Prostate gland (tissue), 2 donors: ENCODE data around the gene TMEM256. TPM values are rescaled to one million over a fixed set of nuclear protein-coding genes. Genes with fewer than 3 reads are reported as not detected.

ENCODE experiments used
- DNase-seq: peaks from one replicate; pipeline ENCODE4 v3.0.0-alpha.2; 2019; ENCODE audit warnings: low spot score
- H3K27ac ChIP-seq, 2 donors: fragments of 200-600 bp; sonication (generic); 2 replicates each; pipeline ENCODE4 v1.5.1; 2017 to 2019
- H3K27me3 ChIP-seq: fragments of 200-600 bp; sonication (generic); replicated peaks from 2 replicates; pipeline ENCODE4 v1.5.1; 2019; ENCODE audit not compliant: insufficient read depth
- H3K36me3 ChIP-seq, 2 donors: fragments of 200-600 bp; sonication (generic); 1 replicate in 1 of 2; 2 replicates in 1 of 2; pipeline versions ENCODE4 v1.5.1 to v1.8.1; 2017 to 2019
- H3K4me1 ChIP-seq: fragments of 200-600 bp; sonication (generic); replicated peaks from 2 replicates; pipeline ENCODE4 v1.5.1; 2019
- H3K4me3 ChIP-seq, 2 donors: fragments of 200-600 bp; sonication (generic); 2 replicates each; pipeline ENCODE4 v1.5.1; 2017 to 2019
- H3K9me3 ChIP-seq: fragments of 200-600 bp; sonication (generic); 2 replicates; pipeline ENCODE4 v1.5.1; 2017
- CTCF ChIP-seq, 4 experiments: fragments of 200-600 bp in 2 of 4; fragments of 450-650 bp in 2 of 4; sonication (generic) in 2 of 4; IDR thresholded peaks; 1 replicate in 3 of 4; 2 replicates in 1 of 4; pipeline ENCODE4 v1.5.1; 2016 to 2019; ENCODE audit warnings: antibody characterized with exemption in 4 of 4, mild to moderate bottlenecking in 2 of 4, moderate library complexity in 2 of 4
- POLR2A ChIP-seq: fragments of 450-650 bp; IDR thresholded peaks from one replicate; pipeline ENCODE4 v1.6.1; 2016; ENCODE audit warnings: antibody characterized with exemption, mild to moderate bottlenecking
- POLR2AphosphoS5 ChIP-seq: sonication (generic); formaldehyde crosslinking; IDR thresholded peaks from one replicate; pipeline ENCODE4 v1.6.1; 2017; ENCODE audit warnings: antibody characterized with exemption
- WGBS: methylation state at CpG from one replicate; pipeline ENCODE4 v1.1.5; 2018; 5-methylcytosine and 5-hydroxymethylcytosine counted together
- intact Hi-C: fragments of 100-400 bp; cut with DNase I; formaldehyde crosslinking; loops from one replicate; pipeline ENCODE4 v1.14.2; 2022
- total RNA-seq, 2 donors: library from RNA; depleted of rRNA; stranded (reverse); fragments of >200 nt; gene quantifications; one replicate each; pipeline ENCODE4 v1.1.0, GENCODE V29; 2016

Gene TMEM256
- total RNA-seq, 2 donors from 2014 or later: 63.0 to 192 TPM

- peak overlapping the region in 1 of 2 donors; percentile 27 for H3K27ac ChIP-seq
- intact Hi-C loops: no loop called here
Observed at GRCh38 chr17:7384489-7385081, 19.3 kb downstream of the TMEM256 start.

GRCh38 chr17:7383742-7384488 lies 20.0 kb downstream of the TMEM256 start:
- peak overlapping the region; percentile 10 to 27 for H3K4me3 ChIP-seq
- H3K27me3 ChIP-seq: no peaks in the 10 kb centered on the region
- WGBS: 22% methylated on average over 45 of the region's 65 CpGs
- H3K36me3 ChIP-seq: no peaks in the 10 kb centered on the region
- peak overlapping the region in 1 of 2 donors; percentile 27 for H3K27ac ChIP-seq
- no peak for TF ChIP-seq POLR2AphosphoS5
- no peak for TF ChIP-seq POLR2A
- no peak for TF ChIP-seq CTCF (IDR thresholded peaks at IDR 0.05)
- DNase-seq: no peak
- H3K4me1 ChIP-seq: peaks cover 10% of the 10 kb centered on the region
- intact Hi-C loops: no loop called here
- no peaks in the 10 kb centered on the region for H3K9me3 ChIP-seq

More at GRCh38 chr17:7384489-7385081, 19.3 kb downstream of the TMEM256 start:
- Histone ChIP-seq H3K9me3 (no peaks in the 10 kb centered on the region), H3K36me3 (peaks cover 0 to 1% of the 10 kb centered on the region in 2 donors), H3K4me3 (peak overlapping the region in 1 of 2 donors; percentile 27), H3K4me1 (peaks cover 10% of the 10 kb centered on the region), H3K27me3 (no peaks in the 10 kb centered on the region)
- WGBS: 54% methylated on average over 23 of the region's 23 CpGs
- DNase-seq: no peak
- TF ChIP-seq POLR2AphosphoS5 (no peak), POLR2A (no peak)

GRCh38 chr17:7383371-7383741 lies 20.5 kb downstream of the TMEM256 start:
- Histone ChIP-seq H3K4me3 (peak overlapping the region in 1 of 2 donors; percentile 27), H3K36me3 (no peaks in the 10 kb centered on the region), H3K4me1 (peaks cover 10% of the 10 kb centered on the region), H3K27me3 (no peaks in the 10 kb centered on the region), H3K9me3 (no peaks in the 10 kb centered on the region), H3K27ac (no peak overlapping the region)
- no peak for TF ChIP-seq POLR2A
- TF ChIP-seq CTCF (IDR thresholded peaks at IDR 0.05): no peak
- TF ChIP-seq POLR2AphosphoS5: no peak
- intact Hi-C loops: no loop called here
- WGBS: 82% methylated on average over 10 of the region's 11 CpGs
- DNase-seq: no peak

- Histone ChIP-seq H3K4me1 (peaks cover 10% of the 10 kb centered on the region), H3K27ac (no peak overlapping the region), H3K27me3 (no peaks in the 10 kb centered on the region), H3K4me3 (no peak overlapping the region), H3K9me3 (no peaks in the 10 kb centered on the region), H3K36me3 (no peaks in the 10 kb centered on the region)
- intact Hi-C loops: no loop called here
- 81% methylated on average over 10 of the region's 10 CpGs for WGBS
- TF ChIP-seq POLR2A: no peak
- no peak for TF ChIP-seq CTCF (IDR thresholded peaks at IDR 0.05)
- no peak for TF ChIP-seq POLR2AphosphoS5
- no peak for DNase-seq
Observed at GRCh38 chr17:7382901-7383300, 21.0 kb downstream of the TMEM256 start.

- Histone ChIP-seq H3K9me3 (no peaks in the 10 kb centered on the region), H3K4me3 (peak within 1 kb of the TSS; percentile 38 to 47), H3K27ac (peak within 1 kb of the TSS; percentile 72 to 75), H3K36me3 (no peaks in the 10 kb centered on the region), H3K4me1 (peaks cover 10% of the 10 kb centered on the region), H3K27me3 (no peaks in the 10 kb centered on the region)
- TF ChIP-seq POLR2A (peak; percentile 82), POLR2AphosphoS5 (peak; percentile 77), CTCF (IDR thresholded peaks at IDR 0.05) (no peak)
- peak; percentile 84 for DNase-seq
- intact Hi-C loops: no loop called here
- WGBS: 3% methylated on average over 52 of the region's 52 CpGs
Observed at GRCh38 chr17:7380855-7381683, 22.8 kb downstream of the TMEM256 start, which contains the start of gene TNK1. Gene TNK1 (plus strand): TSS chr17:7381089. CDS start chr17:7382927, 1,838 bp downstream.
